ENCODE measurements around the gene LMO7.

Gene LMO7

GRCh38 chr13:75801388-75801945 lies 165.3 kb downstream of the LMO7 start:
- ATAC-seq: no peak
- no peak for DNase-seq

- DNase-seq (no peak), ATAC-seq (peak; percentile 50)
These were observed 166.0 kb downstream of the LMO7 start for GRCh38 chr13:75802161-75802560.

GRCh38 chr13:75803164-75803611 lies 167.1 kb downstream of the LMO7 start:
- no peak for DNase-seq
- peak; percentile 47 for ATAC-seq

- DNase-seq (no peak), ATAC-seq (no peak)
These were observed 167.9 kb downstream of the LMO7 start for GRCh38 chr13:75804054-75804453.

- DNase-seq (no peak), ATAC-seq (no peak)
These were observed 168.5 kb downstream of the LMO7 start for GRCh38 chr13:75804605-75805004.

- DNase-seq (no peak), ATAC-seq (no peak)
These were observed 170.0 kb downstream of the LMO7 start for GRCh38 chr13:75806117-75806516.

- no peak for DNase-seq
- ATAC-seq: no peak
These were observed 175.2 kb downstream of the LMO7 start for GRCh38 chr13:75811361-75811760.

- ATAC-seq (no peak), DNase-seq (no peak)
These were observed 175.7 kb downstream of the LMO7 start for GRCh38 chr13:75811841-75812240.

- DNase-seq (no peak), ATAC-seq (no peak)
These were observed 176.6 kb downstream of the LMO7 start for GRCh38 chr13:75812751-75813181.

GRCh38 chr13:75813323-75813722 lies 177.2 kb downstream of the LMO7 start:
- no peak for ATAC-seq
- no peak for DNase-seq

- no peak for ATAC-seq
These were observed 182.2 kb downstream of the LMO7 start for GRCh38 chr13:75818179-75818967.

GRCh38 chr13:75818968-75819225 lies 182.8 kb downstream of the LMO7 start:
- ATAC-seq: no peak

More at GRCh38 chr13:75818179-75818967, 182.2 kb downstream of the LMO7 start:
- DNase-seq: no peak

GRCh38 chr13:75825161-75825560 lies 189.0 kb downstream of the LMO7 start:
- DNase-seq (no peak), ATAC-seq (no peak)

More at GRCh38 chr13:75818968-75819225, 182.8 kb downstream of the LMO7 start:
- no peak for DNase-seq

- ATAC-seq: no peak
- DNase-seq: no peak
These were observed 189.5 kb downstream of the LMO7 start for GRCh38 chr13:75825594-75825993.

GRCh38 chr13:75826391-75826790 lies 190.3 kb downstream of the LMO7 start:
- DNase-seq: no peak
- ATAC-seq: no peak

- DNase-seq (no peak), ATAC-seq (no peak)
These were observed 193.7 kb downstream of the LMO7 start for GRCh38 chr13:75829830-75830229.

- no peak for DNase-seq
- ATAC-seq: no peak
These were observed 194.7 kb downstream of the LMO7 start for GRCh38 chr13:75830842-75831241.

GRCh38 chr13:75831389-75831788 lies 195.3 kb downstream of the LMO7 start:
- no peak for ATAC-seq

GRCh38 chr13:75832812-75833211 lies 196.7 kb downstream of the LMO7 start:
- DNase-seq (no peak), ATAC-seq (no peak)

More at GRCh38 chr13:75831389-75831788, 195.3 kb downstream of the LMO7 start:
- no peak for DNase-seq

- ATAC-seq (no peak), DNase-seq (no peak)
These were observed 200.3 kb downstream of the LMO7 start for GRCh38 chr13:75836441-75836840.

GRCh38 chr13:75838366-75839005 lies 202.4 kb downstream of the LMO7 start:
- ATAC-seq: no peak
- no peak for DNase-seq

- no peak for DNase-seq
- ATAC-seq: no peak
These were observed 203.3 kb downstream of the LMO7 start for GRCh38 chr13:75839406-75839805.

GRCh38 chr13:75841905-75842304 lies 205.8 kb downstream of the LMO7 start:
- ATAC-seq (no peak), DNase-seq (no peak)

GRCh38 chr13:75843074-75843473 lies 206.9 kb downstream of the LMO7 start:
- ATAC-seq: no peak
- no peak for DNase-seq

All from stimulated activated naive CD8-positive, alpha-beta T cell treated with anti-CD3 and anti-CD28 coated beads, Interleukin-15, Interleukin-2, amounts not matched to agents 100 U/mL and 50 U/mL, for 24 hours (primary cell).